ENCODE results near the gene NT5C2.

GRCh38 chr10:103147645-103148044, 45.4 kb downstream of the NT5C2 start:
- TF ChIP-seq POLR2A (IDR thresholded peaks at IDR 0.05) (no peak), CTCF (IDR thresholded peaks at IDR 0.05) (no peak)
